NAMALWA (cell line): ENCODE data around the gene MASTL.
"Not testable (repeated sequence)": the region's sequence is repeated elsewhere in the genome, so short reads cannot be mapped to it uniquely, and the experiment has no call there.

ENCODE experiments used
- DNase-seq: peaks from one replicate; pipeline ENCODE4 v3.0.0-alpha.2; 2015; ENCODE audit warnings: low spot score

Gene MASTL

DNA sequence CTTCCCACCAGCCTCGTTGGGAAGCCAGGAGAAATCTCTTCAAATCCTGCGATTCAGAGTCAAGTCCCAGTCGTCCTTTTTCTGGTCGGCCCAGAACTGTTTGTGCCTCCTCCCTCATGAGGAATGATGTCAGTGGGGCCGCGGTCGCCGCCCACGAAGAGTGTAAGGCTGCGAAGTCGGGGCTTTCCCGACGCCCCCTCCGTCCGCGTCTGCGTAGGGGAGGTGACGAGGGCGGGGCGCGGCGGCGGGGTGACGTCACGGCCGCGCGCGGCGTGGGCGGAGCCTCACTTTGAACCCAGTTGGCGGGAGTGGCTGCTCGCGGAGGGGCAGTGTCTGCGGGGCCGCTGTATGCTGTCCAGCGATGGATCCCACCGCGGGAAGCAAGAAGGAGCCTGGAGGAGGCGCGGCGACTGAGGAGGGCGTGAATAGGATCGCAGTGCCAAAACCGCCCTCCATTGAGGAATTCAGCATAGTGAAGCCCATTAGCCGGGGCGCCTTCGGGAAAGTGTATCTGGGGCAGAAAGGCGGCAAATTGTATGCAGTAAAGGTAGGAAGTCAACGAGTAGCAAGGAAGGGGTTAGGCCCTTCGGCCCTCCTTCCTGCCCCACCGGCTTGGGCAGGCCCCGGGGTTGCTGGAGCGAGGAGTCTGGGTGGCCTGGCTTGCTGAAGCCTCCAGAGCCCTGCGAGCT, at the start of gene MASTL:
MASTL (plus strand) TSS at position 287 of the 689 bp plus-strand sequence; CDS start at position 362, 75 bp downstream.
- DNase-seq, result peak; percentile 97

DNA sequence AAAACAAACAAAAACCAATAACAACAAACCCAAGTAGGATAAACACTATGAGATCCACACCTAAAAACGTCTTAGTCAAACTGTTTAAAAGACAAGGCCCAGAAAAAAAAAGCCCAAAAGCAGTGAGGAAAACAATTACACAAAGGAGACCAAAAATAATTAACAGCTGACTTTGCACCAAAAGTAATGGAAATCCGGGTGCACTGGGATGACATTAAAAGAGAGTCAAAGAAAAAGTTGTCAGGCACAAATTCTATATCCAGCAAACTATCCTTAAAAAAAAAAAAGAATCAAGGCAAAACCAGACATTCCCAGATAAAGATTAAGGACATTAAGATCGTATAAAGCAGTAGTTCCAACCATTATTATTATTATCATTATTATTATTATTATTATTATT, 47.0 kb upstream of the MASTL start:
- no peak for DNase-seq

DNA sequence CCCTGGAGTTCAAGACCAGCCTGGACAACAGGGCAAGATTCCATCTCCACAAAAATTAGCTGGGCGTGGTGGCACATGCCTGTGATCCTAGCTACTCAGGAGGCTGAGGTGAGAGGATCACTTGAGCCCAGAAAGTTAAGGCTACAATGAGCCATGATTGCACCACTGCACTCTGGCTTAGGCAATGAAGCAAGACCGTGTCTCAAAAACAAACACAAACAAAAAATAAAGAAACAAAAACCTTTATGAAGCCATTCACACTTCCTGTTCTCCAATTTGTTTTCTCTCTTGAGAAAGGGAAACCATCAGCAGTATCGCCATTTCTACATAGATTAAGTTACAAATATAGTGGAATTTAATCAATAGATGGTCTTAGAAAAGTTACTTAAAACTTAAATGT, 20.8 kb upstream of the MASTL start:
- DNase-seq, result no peak

DNA sequence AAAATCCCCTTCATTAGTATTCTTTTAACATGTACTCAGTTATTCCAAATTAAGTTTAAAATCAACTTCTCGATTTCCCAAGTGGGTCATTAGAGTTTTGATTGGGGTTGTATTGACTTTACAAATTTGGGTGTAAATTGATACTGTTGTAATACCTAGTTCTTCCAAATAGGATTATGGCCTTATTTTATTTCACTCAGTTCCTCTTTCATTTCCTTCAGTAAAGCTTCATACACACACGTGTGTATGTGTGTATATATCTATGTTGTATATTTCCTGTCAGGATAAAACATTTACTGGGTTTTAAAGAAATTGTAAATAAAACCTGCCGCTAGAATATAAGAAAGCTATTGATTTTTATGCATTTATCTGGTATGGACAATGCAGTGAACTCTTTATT, 16.9 kb upstream of the MASTL start:
- peak; percentile 18 for DNase-seq

DNA sequence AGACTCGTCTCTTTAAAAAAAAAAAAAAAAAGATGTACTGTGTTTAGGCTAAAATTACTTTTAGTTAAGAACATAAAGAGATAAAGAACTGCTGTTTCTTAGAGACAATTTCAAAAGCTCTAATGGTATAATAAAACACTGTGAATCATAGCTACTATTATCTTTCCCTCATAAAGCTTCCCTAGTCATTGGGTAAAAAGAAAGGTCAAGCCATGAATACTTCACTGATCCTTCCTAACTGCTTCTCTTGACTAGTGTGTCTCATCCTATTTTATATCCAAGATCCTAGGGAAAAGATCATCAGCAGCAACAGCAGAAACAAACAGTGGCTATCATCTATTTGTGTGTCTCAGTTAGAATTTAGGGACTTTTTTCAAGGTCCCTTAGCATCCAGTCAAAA, 11.5 kb upstream of the MASTL start:
- no peak for DNase-seq

DNA sequence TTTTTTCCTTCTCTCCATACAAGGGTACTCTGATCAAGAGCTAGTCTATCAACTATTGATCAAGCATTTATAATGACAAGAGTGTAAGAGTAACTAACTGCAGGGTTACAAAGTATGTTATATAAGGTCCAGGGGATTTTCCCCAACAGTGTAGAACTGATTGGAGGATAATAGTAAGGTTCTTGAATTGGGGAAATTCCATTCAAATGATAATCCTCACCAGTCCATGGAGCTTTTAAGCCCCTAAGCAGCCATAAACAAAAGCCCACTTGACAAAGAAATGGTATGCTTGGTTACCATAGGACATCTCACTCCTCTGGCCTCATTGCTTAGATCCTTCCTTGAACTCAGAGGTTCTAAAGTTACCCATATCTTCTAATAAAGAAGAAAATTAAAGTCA, 9.2 kb upstream of the MASTL start:
- DNase-seq, result no peak

DNA sequence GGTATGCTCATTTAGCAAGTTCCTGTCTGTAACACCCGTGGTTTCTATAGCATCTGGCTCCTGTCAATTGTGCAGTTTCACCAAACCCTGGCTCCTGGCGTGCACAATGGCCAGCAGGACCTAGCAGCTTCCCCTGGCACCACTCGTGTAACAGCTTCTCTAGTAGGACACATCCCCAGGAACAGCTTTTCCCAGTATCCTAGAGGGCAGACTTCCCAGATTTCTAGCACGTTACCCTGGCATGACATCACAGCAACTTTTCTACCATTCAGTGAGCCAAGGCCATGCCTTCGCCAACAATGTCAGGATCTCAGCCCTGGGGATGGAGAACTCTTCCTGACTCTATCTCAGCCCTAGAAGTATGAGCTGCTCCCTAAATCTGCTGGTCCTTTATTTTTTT, 7.5 kb upstream of the MASTL start:
- no peak for DNase-seq

DNA sequence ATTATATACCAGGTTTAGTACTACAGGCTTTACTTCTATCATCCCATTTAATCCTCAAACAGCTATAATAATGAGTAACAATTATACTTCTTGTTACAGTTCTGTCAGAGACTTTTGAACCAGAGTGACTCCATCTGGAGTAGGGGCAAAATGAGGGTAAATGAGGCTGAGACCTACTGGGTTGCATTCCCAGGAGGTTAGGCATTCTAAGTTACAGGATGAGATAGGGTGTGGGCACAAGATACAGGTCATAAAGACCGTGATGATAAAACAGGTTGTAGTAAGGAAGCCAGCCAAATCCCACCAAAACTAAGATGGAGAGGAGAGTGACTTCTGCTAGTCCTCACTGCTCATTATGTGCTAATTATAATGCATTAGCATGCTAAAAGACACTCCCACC, 4.9 kb upstream of the MASTL start:
- no peak for DNase-seq

DNA sequence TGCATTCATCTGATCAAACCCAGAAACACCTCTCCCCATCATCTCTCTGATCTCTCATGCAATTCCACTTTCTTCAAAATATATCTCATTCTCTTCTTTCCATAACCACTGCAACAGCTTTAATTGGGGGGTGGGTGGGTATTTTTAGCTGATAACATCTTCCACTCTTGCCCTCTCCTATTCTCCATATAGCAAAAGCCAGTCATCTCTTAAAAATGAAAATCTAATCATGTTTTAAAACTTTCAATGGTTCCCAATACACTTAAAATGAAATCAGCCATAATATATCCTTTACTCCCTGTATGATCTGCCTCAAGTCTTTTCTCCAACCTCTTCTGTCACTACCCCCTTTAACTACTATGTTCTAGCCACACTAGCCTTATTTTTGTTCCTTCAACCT, 2.5 kb upstream of the MASTL start:
- no peak for DNase-seq

DNA sequence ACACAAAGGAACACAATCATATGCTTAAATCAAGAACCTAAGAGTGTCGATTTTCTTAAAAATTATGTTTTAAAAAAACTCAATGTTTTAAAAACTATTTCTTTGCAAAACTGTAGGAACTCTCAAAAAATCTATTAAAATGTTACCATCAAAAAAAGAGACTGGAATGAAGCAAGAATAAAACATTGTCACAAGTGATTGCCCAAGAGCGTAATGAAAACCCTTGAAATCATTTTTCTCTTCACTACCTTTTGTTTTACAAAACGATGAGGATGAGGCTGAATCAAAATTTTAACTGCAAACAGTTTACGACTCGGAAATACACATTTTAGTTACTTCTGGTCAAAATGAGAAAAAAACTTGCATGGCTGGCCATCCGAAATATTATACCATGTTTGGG, 1.8 kb upstream of the MASTL start:
- no peak for DNase-seq

DNA sequence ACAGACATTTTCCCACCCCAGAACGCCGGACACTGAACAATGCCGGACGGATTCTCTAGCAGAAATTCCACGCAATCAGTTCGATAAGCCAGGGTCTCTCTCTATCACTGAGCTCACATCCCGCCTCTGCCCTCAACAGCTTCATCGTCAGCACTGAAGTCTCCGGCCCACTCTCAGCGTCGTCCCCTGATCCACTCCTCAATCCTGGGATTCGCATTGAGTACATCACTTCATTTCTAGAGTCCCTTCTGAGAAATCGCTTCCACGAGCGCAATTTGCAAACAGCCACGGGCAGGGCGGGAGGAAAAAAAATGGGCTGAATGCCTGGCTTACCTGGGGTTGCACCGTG, 1.3 kb upstream of the MASTL start:
- no peak for DNase-seq

DNA sequence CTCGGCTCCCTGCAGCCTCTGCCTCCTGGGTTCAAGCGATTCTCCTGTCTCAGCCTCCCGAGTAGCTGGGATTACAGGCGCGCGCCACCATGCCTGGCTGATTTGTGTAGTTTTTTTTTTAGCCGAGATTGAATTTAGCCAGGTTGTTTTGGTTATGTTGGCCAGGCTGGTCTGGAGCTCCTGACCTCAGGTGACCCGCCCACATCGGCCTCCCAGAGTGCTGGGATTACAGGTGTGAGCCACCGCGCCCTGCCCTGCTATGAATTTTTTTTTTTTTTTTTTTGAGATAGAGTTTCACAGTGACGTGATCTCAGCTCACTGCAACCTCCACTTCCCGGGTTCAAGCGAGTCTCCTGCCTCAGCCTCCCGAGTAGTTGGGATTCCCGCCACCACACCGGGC, 1.4 kb downstream of the MASTL start:
- DNase-seq, result not testable (repeated sequence)

DNA sequence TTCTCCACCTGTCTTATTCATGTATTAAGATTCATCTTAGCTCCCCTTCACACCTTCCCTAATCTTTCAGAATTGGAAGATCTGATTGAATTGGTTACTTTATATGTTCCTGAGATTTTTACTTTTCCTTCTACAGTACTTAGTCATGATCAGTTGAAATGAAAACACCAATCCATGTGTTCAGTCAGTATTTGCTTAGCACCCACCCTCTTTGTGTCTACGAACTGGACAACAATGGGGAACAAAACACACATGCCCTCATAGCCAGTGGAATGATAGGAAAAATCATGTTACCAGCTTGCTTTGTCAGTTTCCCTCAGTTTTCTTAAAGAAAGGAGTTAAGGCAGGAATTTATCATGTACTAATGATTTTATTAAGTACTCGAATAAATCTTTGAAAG, 2.0 kb downstream of the MASTL start:
- no peak for DNase-seq

DNA sequence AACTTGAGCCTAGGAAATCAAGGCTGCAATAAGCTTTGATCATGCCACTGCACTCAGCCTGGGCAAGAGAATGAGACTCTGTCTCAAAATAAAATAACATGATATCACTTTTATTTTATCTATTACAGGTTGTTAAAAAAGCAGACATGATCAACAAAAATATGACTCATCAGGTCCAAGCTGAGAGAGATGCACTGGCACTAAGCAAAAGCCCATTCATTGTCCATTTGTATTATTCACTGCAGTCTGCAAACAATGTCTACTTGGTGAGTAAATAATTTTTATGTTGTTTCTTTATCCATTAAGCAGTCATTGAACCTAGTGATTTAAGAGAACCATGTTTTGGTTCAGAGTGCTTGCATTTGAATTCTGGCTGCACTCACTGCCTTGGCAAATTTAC, 3.3 kb downstream of the MASTL start:
- no peak for DNase-seq

DNA sequence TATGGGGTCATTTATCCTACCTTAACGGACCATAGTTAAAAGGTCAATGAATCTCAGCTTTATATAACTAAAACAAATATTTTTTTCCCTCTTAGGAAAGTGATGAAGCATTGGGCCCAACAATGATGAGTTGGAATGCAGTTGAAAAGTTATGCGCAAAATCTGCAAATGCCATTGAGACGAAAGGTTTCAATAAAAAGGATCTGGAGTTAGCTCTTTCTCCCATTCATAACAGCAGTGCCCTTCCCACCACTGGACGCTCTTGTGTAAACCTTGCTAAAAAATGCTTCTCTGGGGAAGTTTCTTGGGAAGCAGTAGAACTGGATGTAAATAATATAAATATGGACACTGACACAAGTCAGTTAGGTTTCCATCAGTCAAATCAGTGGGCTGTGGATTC, 14.7 kb downstream of the MASTL start:
- DNase-seq, result no peak

DNA sequence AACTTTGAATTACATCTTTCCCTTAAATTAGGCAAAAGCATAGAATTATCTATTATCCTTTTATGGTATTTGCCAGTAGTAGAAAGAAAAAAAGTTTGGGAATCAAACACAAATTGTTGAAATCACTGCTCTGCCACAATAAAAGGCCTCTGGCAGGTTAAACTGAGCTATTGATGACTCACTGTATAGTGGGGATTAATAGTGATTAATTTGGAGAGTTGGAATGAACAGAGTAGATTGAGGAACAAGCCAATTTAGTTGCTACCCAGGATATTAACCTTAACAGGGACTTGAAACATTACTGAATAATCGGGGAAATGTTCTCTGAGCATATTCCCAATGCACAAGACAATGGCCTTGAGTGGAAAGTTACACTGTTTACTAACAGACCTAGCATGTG, 33.1 kb downstream of the MASTL start:
- DNase-seq, result no peak

DNA sequence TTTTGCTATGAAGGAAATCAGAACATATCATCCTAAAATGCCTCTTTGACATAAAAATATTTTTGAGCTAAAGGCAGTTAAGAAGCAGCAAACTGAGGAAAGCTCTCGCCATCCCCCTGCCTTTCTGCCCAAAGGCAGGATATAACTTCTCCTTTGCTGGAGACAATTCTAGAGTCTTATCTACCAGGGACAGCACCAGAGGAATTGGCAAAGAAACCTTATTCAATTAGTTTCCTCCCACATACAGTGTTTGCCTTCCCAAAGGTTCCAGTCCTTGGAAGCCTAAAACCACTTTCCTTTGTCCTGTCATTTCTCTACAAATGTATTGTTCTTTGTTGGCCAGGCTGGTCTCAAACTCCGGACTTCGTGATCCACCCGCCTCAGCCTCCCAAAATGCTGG, 33.7 kb downstream of the MASTL start:
- no peak for DNase-seq

DNA sequence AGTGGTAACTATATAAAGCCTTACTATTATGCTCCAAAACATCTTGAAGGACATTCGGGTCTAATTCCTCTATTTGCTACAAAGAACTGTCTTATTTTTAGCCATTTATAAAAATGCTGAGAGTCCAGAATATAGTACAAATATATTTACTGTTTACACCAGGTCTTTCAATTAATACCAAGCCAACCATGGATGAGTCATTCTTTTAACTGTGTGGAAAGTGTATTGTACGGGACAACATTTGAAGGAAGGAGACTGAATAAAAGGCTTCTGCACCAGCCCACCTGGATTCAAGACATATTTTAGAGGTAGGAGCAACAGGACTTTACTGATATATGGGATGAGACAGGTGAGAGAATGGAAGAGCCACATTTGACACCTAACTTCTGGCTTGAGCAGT, 35.4 kb downstream of the MASTL start:
- no peak for DNase-seq

DNA sequence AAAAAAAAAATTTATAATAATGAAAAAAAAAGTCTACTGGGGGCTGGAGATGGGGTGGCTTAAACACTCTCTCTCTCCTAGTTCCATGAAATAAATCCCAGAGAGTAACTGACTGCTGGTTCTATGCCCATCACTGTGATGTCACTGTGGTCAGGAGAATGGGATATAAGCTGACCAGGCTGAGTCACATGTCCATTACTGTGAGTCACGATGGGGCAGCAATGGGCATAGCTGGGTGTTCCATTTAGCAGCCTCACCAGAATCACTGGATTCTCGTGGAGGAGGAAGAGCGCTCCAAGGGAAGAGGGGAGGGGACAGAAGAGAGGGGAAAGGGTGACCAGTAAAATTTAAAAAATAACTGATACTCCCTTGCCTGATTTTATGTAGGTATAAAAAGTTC, 37.1 kb downstream of the MASTL start:
- no peak for DNase-seq

DNA sequence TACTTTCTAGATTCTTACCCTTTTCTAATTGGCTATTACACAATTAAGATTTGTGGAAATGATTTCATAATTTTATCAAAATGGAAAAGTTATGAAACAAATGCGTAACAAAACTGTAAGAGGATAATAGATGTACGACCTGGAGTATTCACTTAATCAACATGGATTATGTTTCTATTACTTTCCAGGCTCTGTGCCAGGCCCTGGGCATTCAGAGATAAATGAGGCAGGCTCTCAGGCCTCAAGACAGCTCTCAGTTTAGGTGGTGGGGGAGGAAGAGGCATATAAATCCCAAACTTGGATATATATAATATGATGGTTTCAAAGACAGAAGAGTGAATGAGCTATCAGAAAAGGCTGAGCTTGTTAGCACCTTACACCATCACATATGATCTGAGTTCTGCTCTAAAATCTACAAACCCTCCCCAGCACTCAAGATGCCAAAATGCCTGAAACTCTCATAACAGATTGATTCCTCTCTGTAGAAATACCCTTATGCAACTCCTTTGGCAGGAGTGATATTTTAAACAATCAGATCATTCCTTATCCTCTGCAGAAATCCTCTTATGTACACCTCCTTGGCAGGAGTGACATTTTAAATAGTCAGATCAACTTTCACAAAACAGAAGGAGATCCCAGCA, 42.9 kb downstream of the MASTL start:
- no peak for DNase-seq

DNA sequence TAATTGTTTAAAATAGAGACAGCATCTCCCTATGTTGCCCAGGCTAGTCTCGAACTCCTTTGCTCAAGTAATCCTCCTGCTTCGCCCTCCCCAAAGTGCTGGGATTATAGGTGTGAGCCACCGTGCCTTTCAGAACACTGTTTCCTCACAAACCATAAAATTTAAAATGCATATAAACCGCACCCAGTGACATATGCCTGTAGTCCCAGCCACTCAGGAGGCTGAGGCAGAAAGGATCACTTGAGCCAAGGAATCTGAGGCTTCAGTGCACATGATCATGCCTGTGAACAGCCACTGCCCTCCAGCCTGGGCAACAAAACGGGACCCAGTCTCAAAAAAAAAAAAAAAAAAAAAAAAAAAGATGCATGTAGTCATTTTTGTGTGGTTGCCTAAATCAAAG, 48.7 kb downstream of the MASTL start:
- no peak for DNase-seq

DNA sequence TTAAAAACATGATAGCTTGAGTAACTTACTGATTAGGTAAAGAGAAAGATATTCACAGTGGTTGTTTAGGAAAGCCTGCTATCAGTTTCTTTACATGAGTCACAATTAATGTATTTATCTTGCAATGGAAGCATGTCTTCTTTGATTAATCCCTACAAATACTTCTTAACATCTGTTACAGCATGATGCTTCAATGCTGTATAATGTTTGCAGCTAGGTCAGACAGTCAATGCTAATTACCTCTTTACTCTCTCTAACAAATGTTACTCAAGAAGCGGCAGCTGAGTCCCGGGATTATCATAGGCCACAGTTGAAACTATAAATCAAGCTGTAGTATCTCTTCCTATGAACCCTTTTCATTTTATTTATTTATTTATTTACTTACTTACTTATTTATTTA, 52.2 kb downstream of the MASTL start:
- DNase-seq, result no peak

DNA sequence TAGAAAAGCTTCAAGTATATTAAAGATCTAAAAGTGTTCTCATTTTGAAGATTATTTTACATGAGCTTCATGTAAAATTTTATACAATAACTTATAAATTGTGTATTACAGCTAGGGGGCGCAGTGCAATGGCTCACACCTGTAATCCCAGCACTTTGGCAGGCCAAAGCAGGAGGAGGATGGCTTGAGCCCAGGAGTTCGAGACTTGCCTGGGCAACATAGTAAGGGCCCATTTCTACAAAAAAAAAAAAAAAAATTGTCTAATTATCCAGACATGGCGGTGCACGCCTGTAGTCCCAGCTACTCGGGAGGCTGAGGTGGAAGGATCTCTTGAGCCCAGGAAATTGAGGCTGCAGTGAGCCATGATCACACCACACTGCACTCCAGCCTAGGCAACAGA, 68.8 kb downstream of the MASTL start:
- DNase-seq, result peak; percentile 61

DNA sequence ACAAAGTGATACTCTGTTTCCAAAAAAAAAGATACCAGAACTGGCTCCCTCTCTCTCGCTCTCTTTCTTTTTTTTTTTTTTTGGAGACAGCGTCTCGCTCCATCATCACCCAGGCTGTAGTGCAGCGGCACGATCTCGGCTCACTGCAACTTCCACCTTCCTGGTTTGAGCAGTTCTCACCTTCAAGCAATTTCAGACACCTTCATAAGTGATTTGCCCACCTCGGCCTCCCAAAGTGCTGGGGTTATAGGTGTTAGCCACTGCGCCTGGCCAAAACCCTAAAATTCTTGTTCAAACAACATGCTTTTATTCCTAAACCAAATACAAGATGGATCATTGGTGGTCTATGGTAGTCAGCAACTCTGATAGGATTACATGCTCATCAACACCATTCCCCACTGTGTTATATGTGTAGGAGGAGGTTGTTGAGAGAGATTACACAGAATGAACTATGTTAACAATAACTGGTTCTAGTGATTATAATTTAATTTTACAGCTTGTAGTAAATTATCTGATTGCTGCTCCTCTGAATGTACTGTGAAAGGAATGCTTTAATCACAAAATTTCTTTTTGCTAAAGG, 69.9 kb downstream of the MASTL start:
- DNase-seq, result no peak
